ENCODE data around the gene CHRDL2. TPM values are rescaled to one million over a fixed set of nuclear protein-coding genes. Genes with fewer than 3 reads are reported as not detected.

Gene CHRDL2
- total and polyA plus RNA-seq, 2 of the 13 experiments (the other 11 are each of a cell fraction or from before 2014, with no cell fraction given), result 0.04 TPM; not detected in 1

DNA sequence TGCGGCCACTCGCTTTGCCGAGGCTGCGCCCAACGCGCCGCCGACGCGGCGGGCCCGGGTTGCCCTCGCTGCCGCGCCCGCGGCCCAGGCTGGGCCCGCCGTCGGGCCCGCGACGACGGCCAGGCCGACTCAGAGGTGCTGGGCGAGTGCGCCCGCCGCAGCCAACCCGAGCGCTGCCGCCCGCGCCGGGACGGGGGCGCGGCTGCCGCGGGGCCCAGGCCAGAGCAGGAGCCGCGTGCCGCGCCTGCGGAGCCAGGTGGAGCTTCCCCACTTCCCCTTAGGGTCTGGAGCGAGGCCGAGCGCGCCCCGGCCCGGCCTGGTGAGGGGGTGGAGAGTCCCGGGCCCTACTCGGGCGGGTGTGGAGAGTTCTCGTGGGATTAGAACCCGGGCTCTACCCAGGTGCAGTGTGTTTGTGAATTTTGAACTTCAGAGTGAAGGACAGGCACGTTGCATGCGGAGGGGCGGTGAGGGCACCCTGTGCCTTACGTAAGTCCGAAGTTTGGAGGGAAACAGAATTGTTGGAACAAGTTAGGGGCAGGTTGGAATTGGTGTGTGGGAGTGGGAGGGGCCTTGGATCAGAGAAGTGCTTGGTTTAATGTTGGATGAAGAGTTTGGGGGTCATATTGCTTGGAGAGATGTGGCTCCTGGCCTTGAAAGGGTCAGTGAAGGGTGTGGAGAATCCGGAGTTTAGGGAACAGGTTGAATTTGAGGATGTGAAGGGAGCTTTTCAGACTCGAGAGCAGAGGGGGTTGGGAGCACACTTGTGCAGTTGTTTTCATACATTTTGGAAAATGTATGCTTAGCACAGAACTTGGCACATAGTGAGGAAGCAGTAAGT lies 18.1 kb upstream of the CHRDL2 start (continued):
- TF ChIP-seq, protein P1, sequence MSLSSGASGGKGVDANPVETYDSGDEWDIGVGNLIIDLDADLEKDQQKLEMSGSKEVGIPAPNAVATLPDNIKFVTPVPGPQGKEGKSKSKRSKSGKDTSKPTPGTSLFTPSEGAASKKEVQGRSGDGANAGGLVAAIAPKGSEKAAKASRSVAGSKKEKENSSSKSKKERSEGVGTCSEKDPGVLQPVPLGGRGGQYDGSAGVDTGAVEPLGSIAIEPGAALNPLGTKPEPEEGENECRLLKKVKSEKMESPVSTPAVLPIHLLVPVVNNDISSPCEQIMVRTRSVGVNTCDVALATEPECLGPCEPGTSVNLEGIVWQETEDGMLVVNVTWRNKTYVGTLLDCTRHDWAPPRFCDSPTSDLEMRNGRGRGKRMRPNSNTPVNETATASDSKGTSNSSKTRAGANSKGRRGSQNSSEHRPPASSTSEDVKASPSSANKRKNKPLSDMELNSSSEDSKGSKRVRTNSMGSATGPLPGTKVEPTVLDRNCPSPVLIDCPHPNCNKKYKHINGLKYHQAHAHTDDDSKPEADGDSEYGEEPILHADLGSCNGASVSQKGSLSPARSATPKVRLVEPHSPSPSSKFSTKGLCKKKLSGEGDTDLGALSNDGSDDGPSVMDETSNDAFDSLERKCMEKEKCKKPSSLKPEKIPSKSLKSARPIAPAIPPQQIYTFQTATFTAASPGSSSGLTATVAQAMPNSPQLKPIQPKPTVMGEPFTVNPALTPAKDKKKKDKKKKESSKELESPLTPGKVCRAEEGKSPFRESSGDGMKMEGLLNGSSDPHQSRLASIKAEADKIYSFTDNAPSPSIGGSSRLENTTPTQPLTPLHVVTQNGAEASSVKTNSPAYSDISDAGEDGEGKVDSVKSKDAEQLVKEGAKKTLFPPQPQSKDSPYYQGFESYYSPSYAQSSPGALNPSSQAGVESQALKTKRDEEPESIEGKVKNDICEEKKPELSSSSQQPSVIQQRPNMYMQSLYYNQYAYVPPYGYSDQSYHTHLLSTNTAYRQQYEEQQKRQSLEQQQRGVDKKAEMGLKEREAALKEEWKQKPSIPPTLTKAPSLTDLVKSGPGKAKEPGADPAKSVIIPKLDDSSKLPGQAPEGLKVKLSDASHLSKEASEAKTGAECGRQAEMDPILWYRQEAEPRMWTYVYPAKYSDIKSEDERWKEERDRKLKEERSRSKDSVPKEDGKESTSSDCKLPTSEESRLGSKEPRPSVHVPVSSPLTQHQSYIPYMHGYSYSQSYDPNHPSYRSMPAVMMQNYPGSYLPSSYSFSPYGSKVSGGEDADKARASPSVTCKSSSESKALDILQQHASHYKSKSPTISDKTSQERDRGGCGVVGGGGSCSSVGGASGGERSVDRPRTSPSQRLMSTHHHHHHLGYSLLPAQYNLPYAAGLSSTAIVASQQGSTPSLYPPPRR (CRISPR knock-in tag; IDR thresholded peaks at IDR 0.05; ENCODE audit: borderline replicate concordance), result no peak
- TF ChIP-seq IKZF4 (CRISPR knock-in tag; IDR thresholded peaks at IDR 0.05; ENCODE audit: borderline replicate concordance, low read depth, not compliant biosample characterization) (peak; percentile 55), ATF7-NPFF (CRISPR knock-in tag; IDR thresholded peaks at IDR 0.05; ENCODE audit: low read depth) (peak; percentile 67; the same call in 1 of the 2 replicates), ARNT2 (CRISPR knock-in tag; IDR thresholded peaks at IDR 0.05; ENCODE audit: low read depth) (peak; percentile 80), ZBTB38 (CRISPR knock-in tag; IDR thresholded peaks at IDR 0.05) (peak; percentile 55; the same call in 1 of the 2 replicates), RARA (CRISPR knock-in tag; IDR thresholded peaks at IDR 0.05) (peak; percentile 35; the same call in 1 of the 2 replicates), SRF (IDR thresholded peaks at IDR 0.05; ENCODE audit: low read depth, low read length) (no peak), SIX4 (CRISPR knock-in tag; IDR thresholded peaks at IDR 0.05) (no peak), ZFP36L1 (CRISPR knock-in tag; IDR thresholded peaks at IDR 0.05) (no peak; the same call in 1 of the 2 replicates), ARNT (IDR thresholded peaks at IDR 0.05) (no peak), TAF1 (CRISPR knock-in tag; IDR thresholded peaks at IDR 0.05) (peak; percentile 32), MED8 (CRISPR knock-in tag; IDR thresholded peaks at IDR 0.05; ENCODE audit: insufficient replicate concordance) (peak; percentile 45), FOSL2 (CRISPR knock-in tag; IDR thresholded peaks at IDR 0.05) (peak; percentile 26; the same call in 1 of the 2 replicates), PITX1 (CRISPR knock-in tag; IDR thresholded peaks at IDR 0.05) (peak; percentile 59), PHF5A (CRISPR knock-in tag; IDR thresholded peaks at IDR 0.05; ENCODE audit: low read depth, unreplicated experiment) (no peak), ZNF841 (CRISPR knock-in tag; IDR thresholded peaks at IDR 0.05; ENCODE audit: borderline replicate concordance) (peak; percentile 52), ZNF781 (CRISPR knock-in tag; IDR thresholded peaks at IDR 0.05; ENCODE audit: borderline replicate concordance, not compliant biosample characterization) (peak; percentile 33)
- TF ChIP-seq, protein P2, sequence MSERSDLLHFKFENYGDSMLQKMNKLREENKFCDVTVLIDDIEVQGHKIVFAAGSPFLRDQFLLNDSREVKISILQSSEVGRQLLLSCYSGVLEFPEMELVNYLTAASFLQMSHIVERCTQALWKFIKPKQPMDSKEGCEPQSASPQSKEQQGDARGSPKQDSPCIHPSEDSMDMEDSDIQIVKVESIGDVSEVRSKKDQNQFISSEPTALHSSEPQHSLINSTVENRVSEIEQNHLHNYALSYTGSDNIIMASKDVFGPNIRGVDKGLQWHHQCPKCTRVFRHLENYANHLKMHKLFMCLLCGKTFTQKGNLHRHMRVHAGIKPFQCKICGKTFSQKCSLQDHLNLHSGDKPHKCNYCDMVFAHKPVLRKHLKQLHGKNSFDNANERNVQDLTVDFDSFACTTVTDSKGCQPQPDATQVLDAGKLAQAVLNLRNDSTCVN (CRISPR knock-in tag; IDR thresholded peaks at IDR 0.05; ENCODE audit: borderline replicate concordance), result peak; percentile 61; the same call in 1 of the 2 replicates
- TF ChIP-seq, protein P3, sequence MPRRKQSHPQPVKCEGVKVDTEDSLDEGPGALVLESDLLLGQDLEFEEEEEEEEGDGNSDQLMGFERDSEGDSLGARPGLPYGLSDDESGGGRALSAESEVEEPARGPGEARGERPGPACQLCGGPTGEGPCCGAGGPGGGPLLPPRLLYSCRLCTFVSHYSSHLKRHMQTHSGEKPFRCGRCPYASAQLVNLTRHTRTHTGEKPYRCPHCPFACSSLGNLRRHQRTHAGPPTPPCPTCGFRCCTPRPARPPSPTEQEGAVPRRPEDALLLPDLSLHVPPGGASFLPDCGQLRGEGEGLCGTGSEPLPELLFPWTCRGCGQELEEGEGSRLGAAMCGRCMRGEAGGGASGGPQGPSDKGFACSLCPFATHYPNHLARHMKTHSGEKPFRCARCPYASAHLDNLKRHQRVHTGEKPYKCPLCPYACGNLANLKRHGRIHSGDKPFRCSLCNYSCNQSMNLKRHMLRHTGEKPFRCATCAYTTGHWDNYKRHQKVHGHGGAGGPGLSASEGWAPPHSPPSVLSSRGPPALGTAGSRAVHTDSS (CRISPR knock-in tag; conservative IDR thresholded peaks at IDR 0.05), result no peak
